GM21360 (cell line): Measurements from ENCODE around the gene PTPRN2.
"Not testable (repeated sequence)": the region's sequence is repeated elsewhere in the genome, so short reads cannot be mapped to it uniquely, and the experiment has no call there.

Experiments used
- ATAC-seq: cut with Tn5 transposase; IDR thresholded peaks from one replicate; pipeline ENCODE4 v1.9.1; 2021; ENCODE audit warnings: mild to moderate bottlenecking, moderate library complexity; ENCODE audit not compliant: unreplicated experiment

The PTPRN2 gene

GRCh38 chr7:158314394-158314793 lies 273.2 kb downstream of the PTPRN2 start:
- ATAC-seq = no peak

DNA sequence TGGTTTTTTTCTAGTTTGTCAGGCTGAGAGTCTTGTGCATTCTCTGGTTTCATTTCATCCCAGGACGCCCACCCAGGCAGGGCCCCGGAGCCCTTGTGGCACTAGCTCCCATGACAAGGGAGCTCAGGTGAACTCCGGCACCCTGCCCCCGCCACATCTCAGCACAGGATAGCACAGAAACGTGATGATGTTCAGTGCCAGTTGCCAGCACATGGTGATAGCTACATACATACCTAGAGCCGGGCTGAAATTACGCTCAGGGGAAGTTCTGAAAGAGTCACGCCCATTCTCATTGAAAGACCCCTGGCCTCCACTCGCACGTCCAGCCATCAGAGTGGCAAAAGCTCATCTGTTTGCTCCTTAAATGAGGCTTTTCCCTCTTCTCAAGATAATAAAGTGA lies 273.7 kb downstream of the PTPRN2 start:
- no peak for ATAC-seq

DNA sequence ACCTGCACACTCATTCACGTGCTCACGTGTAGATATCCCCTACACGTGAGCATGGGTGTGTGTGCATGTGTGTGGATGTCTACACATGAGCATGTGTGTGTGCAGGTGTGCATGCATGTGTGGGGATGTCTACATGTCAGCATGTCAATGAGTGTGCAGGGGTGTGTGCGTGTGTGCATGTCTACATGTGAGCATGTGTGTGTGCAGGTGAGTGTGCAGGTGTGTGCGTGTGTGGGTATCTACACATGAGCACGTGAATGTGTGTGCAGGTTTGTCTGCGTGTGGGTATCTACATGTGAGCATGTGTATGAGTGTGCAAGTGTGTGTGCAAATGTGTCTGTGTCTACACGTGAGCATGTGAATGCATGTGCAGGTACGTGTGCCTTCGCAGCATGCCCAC lies 274.8 kb downstream of the PTPRN2 start:
- ATAC-seq = no peak

- no peak for ATAC-seq
Measured at GRCh38 chr7:158311791-158312190, 275.8 kb downstream of the PTPRN2 start.

GRCh38 chr7:158310924-158311666 lies 276.5 kb downstream of the PTPRN2 start:
- no peak for ATAC-seq

DNA sequence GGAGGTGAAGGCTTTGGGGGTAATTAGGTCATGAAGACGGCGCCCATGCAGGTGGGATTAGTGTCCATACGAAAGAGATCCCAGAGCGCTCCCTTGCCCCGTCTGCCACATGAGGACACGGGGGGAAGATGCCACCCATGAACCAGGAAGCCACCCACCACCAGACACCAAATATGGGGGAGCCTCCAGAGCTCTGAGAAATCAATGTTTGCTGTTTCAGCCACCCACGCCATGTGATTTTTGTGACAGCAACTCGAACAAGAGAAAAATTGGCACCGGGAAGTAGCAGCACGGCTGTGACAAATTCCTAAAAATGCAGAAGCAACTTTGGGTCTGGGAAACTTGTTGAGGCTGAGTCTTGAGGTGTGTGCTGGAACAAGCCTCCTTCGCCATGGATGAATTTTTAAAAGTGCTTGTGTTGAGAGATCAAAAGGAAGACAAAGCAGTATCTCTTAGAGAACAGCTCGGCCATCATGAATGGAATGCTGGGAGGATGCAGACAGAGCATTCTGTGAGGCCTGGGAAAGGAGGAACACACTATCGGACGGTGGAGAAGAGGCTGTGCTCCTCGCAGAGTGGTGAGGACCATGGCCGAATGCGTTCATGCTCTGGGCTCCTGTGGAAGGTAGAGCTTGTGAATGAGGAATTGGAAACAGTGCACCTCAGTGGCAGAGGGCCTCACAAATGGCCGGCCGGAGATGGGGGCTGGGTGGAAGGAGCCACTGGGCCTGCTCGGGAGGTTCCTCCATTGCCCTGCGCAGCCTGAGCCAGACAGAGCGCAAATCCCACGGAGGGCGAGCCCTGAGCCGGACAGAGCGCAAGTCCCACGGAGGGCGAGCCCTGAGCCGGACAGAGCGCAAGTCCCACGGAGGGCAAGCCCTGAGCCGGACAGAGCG lies 277.5 kb downstream of the PTPRN2 start:
- no peak for ATAC-seq

- ATAC-seq = no peak
Measured at GRCh38 chr7:158308001-158308400, 279.6 kb downstream of the PTPRN2 start.

DNA sequence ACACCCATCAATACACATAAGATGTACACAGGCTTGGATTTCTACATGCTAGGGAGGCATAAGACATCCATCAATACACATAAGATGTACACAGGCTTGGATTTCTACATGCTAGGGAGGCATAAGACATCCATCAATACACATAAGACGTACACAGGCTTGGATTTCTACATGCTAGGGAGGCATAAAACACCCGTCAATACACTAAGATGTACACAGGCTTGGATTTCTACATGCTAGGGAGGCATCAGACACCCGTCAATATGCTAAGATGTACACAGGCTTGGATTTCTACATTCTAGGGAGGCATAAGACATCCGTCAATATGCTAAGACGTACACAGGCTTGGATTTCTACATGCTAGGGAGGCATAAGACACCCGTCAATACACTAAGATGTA lies 283.6 kb downstream of the PTPRN2 start:
- ATAC-seq = not testable (repeated sequence)

- no peak for ATAC-seq
Measured at GRCh38 chr7:158303121-158303520, 284.5 kb downstream of the PTPRN2 start.

- ATAC-seq = no peak
Measured at GRCh38 chr7:158302274-158303070, 285.2 kb downstream of the PTPRN2 start.

DNA sequence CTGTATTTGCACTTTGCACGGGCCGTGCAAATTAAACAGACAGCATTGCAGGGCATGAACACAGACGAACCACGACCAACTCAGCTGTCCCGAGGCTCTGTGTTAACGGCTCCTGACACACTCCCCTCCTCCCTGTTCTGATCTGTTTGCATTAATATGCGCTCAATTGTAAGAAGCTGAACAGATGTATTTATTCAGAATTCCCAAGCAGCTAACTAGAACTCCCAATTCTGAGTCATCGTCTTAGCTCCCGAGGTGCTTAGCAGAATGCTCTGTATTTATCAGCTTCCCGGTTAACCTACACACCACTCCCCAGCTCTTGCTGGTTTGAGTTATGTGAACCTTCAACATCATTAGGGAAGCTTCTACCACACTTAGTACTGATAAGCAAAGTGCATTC lies 286.4 kb downstream of the PTPRN2 start:
- no peak for ATAC-seq

DNA sequence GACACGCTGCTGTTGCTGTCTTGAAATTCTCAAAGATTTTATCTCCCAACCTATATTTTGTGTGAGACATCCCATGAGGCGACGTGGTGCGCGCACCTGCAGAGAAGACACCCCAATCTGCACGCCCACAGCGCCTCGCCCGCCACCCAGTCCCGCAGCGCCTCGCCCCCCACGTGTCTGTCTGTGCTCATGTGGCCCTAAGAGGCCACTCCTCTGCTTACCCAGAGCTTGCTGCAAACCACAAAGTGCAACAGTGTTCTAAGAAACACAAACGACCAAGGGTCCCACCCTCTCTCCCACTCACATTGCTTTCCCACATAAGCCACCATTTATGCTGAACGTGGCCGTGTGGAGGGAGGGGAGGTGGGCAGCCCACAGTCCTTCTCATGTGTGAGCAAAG lies 287.2 kb downstream of the PTPRN2 start:
- ATAC-seq = no peak

- ATAC-seq = no peak
Measured at GRCh38 chr7:158299607-158300006, 288.0 kb downstream of the PTPRN2 start.

DNA sequence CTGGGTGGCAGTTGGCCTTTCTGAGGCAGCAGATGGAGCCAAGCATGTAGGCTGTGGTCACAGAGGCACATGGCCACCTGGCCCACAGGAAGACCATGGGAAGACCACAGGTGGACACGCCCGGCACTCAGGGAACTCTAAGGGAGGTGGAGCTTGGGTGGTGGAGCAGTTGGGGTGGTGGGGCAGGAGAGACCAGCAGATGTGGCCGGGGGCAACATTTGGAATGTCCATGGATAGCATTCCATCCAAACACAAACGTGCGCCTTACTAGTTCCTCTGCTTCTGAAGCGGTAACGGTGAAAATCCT lies 290.9 kb downstream of the PTPRN2 start:
- ATAC-seq = no peak

DNA sequence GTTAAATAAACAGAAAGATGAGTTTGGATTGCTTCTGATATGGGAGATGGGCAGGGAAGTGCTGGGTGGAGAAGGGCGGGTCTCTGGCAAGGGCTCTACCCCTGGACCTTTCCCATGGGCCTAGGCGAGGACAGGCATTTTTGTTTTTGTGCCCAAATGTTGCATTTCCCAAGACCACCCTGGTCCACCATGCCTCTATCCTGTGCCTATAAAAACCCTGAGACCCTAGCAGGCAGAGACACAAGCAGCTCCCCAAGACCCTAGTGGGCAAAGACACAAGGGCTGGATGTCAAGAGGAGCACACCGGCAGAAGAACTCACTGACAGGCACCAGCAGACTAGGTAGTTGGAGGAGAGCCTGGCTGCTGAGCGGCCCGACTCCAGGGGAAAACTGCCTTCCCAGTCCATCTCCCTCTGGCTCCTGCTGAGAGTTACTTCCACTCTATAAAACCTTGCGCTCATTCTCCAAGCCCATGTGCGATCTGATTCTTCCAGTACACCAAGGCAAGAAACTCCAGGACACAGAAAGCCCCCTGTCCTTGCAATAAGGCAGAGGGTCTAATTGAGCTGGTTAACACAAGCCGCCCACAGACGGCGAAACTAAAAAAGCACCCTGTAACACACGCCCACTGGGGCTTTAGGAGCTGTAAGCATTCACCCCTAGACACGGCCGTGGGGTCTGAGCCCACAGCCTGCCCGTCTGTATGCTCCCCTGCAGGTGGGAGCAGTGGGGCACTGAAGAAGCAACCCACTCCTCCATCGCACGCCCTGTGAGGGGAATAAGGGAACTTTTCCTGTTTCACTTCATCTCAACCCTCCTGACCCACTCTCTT lies 291.4 kb downstream of the PTPRN2 start:
- no peak for ATAC-seq

DNA sequence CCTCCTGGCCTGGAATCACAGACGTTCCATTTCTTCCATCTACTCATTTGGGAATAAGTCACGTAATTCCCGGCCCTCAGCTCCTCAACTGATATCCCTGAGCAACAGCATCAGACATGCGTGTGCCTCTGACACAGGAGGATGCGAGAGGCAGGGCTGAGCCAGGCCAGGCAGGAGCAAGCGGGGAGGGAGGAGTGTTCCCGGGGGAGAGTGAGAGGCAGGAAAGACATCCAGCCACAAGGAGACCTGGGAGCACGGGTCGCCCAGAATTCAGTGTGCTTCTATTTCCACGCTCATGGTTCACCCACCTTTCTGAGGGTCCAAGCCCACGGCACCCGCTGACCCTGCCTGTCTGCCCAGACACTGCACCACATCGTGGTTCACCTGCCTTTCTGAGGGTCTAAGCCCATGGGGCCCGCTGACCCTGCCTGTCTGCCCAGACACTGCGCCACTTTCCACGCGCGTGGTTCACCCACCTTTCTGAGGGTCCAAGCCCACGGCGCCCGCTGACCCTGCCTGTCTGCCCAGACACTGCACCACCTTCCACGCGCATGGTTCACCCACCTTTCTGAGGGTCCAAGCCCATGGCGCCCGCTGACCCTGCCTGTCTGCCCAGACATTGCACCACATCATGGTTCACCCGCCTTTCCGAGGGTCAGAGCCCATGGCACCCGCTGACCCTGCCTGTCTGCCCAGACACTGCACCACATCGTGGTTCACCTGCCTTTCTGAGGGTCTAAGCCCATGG lies 293.0 kb downstream of the PTPRN2 start:
- not testable (repeated sequence) for ATAC-seq

DNA sequence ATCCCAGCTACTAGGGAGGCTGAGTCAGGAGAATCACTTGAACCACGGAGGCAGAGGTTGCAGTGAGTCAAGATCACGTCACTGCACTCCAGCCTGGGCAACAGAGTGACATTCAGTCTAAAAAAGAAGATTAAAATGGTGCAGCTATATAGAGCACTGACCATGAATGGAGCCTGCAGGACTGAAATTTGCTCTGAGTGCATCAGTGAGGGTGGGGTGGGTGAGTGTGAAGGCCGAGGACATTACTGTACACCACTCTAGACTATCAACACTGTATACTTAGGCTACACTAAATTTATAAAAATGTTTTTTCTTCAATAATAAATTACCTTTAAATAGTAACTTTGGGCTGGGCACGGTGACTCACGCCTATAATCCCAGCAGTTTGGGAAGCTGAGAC lies 294.7 kb downstream of the PTPRN2 start:
- ATAC-seq = no peak

DNA sequence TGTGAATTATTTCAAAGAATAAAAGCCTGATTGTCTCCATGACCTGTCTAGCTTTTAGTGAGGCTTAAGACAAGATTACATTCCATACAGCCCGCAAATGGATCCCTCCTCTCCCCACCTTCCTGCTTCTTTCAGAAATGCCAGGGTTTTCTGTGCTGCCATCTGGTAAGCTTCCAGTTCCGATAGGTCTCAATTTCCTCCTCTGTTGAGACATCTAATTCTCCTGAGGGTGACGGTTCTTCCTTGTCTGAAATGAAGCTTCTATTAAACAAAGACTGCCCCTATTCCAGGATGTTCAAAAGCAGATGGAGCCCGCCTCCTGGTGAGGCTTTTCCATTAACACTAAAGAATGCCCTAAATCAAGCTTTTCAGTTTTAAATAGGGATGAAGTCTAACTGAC lies 295.6 kb downstream of the PTPRN2 start:
- ATAC-seq = no peak

- ATAC-seq = no peak
Measured at GRCh38 chr7:158289761-158290523, 297.7 kb downstream of the PTPRN2 start.
